ENCODE results near the gene NOTCH1.

The NOTCH1 gene

GRCh38 chr9:136544964-136545691 lies 720 bp downstream of the NOTCH1 start:
- Histone ChIP-seq H3K9me3 (ENCODE audit: control insufficient read depth, insufficient read depth, low read depth, low read length) (no peaks in the 10 kb centered on the region), H3K27ac (ENCODE audit: extremely low read depth, low read depth, low read length) (peak overlapping the region; percentile 41; the same call in 1 of the 2 replicates), H3K4me1 (ENCODE audit: control insufficient read depth, insufficient read depth, low read length) (peaks cover 3% of the 10 kb centered on the region; the same call in 1 of the 2 replicates), H3K36me3 (ENCODE audit: control insufficient read depth in 2 of 2, insufficient read depth in 1 of 2, low read length in 2 of 2) (peaks cover 0 to 18% of the 10 kb centered on the region in 2 experiments; a peak in 1 of 3 replicates), H3K4me3 (ENCODE audit: low read depth, low read length) (peak overlapping the region; percentile 67)
- ChIA-PET POLR2A (no interaction called here), CTCF (no interaction called here)
- TF ChIP-seq ZEB2 (tag by site-specific recombination; IDR thresholded peaks at IDR 0.05) (0 out of 2 replicates have a peak, but pooled peaks have one; percentile 10), ZNF138 (tag by site-specific recombination; IDR thresholded peaks at IDR 0.05; ENCODE audit: borderline replicate concordance) (no peak), ZNF398 (tag by site-specific recombination; IDR thresholded peaks at IDR 0.05) (peak; percentile 44; the same call in 1 of the 2 replicates), KLF7 (tag by site-specific recombination; IDR thresholded peaks at IDR 0.05; ENCODE audit: borderline replicate concordance) (no peak), ZNF335 (tag by site-specific recombination; conservative IDR thresholded peaks at IDR 0.05) (peak; percentile 34; the same call in 1 of the 2 replicates), ZBTB8A (tag by site-specific recombination; IDR thresholded peaks at IDR 0.05) (peak; percentile 90), PATZ1 (tag by site-specific recombination; IDR thresholded peaks at IDR 0.05) (0 out of 2 replicates have a peak, but pooled peaks have one; percentile 52), ZBTB26 (tag by site-specific recombination; optimal IDR thresholded peaks at IDR 0.05) (peak; percentile 37), ZNF341 (tag by site-specific recombination; IDR thresholded peaks at IDR 0.05; ENCODE audit: low read depth) (peak; percentile 52), ZFHX2 (tag by site-specific recombination; conservative IDR thresholded peaks at IDR 0.05) (peak; percentile 39), ZNF449 (tag by site-specific recombination; IDR thresholded peaks at IDR 0.05) (peak; percentile 22; the same call in 1 of the 2 replicates), ZNF416 (tag by site-specific recombination; IDR thresholded peaks at IDR 0.05) (no peak), SP3 (tag by site-specific recombination; IDR thresholded peaks at IDR 0.05) (0 out of 2 replicates have a peak, but pooled peaks have one; percentile 26)

DNA sequence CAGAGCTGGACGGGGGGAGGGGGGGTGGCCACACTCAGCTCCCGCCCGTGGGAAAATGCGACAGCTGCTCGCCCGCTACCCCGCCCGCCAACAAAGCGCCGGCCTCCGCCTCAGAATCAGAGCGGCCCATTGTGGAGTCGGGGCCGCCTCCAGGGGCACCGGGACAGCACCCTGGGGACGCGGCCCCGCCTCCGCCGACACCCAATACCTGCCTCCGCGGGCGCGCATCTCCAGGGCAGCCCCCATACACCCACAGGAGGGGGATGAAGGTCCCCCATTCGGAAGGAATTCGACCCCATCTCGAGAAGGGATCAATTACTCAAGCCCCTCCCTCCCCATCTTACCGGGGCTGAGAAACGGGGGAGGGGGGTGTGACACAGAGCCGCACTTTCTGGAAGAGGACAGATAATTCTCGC lies 1.3 kb downstream of the NOTCH1 start:
- peaks cover 0 to 18% of the 10 kb centered on the region in 2 experiments; a peak in 1 of 3 replicates for H3K36me3 ChIP-seq (ENCODE audit: control insufficient read depth in 2 of 2, insufficient read depth in 1 of 2, low read length in 2 of 2)
- ChIA-PET CTCF (no interaction called here), POLR2A (no interaction called here)
- no peaks in the 10 kb centered on the region for H3K9me3 ChIP-seq (ENCODE audit: control insufficient read depth, insufficient read depth, low read depth, low read length)
- H3K4me3 ChIP-seq (ENCODE audit: low read depth, low read length), result peak overlapping the region; percentile 67
- H3K4me1 ChIP-seq (ENCODE audit: control insufficient read depth, insufficient read depth, low read length), result peaks cover 3% of the 10 kb centered on the region; the same call in 1 of the 2 replicates
- no peak overlapping the region; the same call in 1 of the 2 replicates for H3K27ac ChIP-seq (ENCODE audit: extremely low read depth, low read depth, low read length)
- TF ChIP-seq KLF16 (tag by site-specific recombination; IDR thresholded peaks at IDR 0.05) (0 out of 2 replicates have a peak, but pooled peaks have one; percentile 26), ZNF341 (tag by site-specific recombination; IDR thresholded peaks at IDR 0.05; ENCODE audit: low read depth) (peak; percentile 87), PATZ1 (tag by site-specific recombination; IDR thresholded peaks at IDR 0.05) (peak; percentile 84), BCL11B (tag by site-specific recombination; IDR thresholded peaks at IDR 0.05; ENCODE audit: low read depth) (no peak), HOXA7 (CRISPR knock-in tag; IDR thresholded peaks at IDR 0.05; ENCODE audit: borderline replicate concordance) (no peak), SP3 (tag by site-specific recombination; IDR thresholded peaks at IDR 0.05) (peak; percentile 69), ZFHX2 (tag by site-specific recombination; conservative IDR thresholded peaks at IDR 0.05) (peak; percentile 95), EGR2 (tag by site-specific recombination; IDR thresholded peaks at IDR 0.05; ENCODE audit: low read depth) (peak; percentile 89), ZEB2 (tag by site-specific recombination; IDR thresholded peaks at IDR 0.05) (peak; percentile 84), SP2 (tag by site-specific recombination; IDR thresholded peaks at IDR 0.05) (peak; percentile 66), KLF1 (tag by site-specific recombination; IDR thresholded peaks at IDR 0.05) (peak; percentile 88), ZNF138 (tag by site-specific recombination; IDR thresholded peaks at IDR 0.05; ENCODE audit: borderline replicate concordance) (no peak), ZNF423 (tag by site-specific recombination; IDR thresholded peaks at IDR 0.05) (peak; percentile 90)
- TF ChIP-seq, protein P1, sequence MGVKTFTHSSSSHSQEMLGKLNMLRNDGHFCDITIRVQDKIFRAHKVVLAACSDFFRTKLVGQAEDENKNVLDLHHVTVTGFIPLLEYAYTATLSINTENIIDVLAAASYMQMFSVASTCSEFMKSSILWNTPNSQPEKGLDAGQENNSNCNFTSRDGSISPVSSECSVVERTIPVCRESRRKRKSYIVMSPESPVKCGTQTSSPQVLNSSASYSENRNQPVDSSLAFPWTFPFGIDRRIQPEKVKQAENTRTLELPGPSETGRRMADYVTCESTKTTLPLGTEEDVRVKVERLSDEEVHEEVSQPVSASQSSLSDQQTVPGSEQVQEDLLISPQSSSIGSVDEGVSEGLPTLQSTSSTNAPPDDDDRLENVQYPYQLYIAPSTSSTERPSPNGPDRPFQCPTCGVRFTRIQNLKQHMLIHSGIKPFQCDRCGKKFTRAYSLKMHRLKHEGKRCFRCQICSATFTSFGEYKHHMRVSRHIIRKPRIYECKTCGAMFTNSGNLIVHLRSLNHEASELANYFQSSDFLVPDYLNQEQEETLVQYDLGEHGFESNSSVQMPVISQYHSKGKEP (tag by site-specific recombination; IDR thresholded peaks at IDR 0.05), result 0 out of 2 replicates have a peak, but pooled peaks have one; percentile 25
